ENCODE measurements around the gene BMAL1. TPM values are rescaled to one million over a fixed set of nuclear protein-coding genes. Genes with fewer than 3 reads are reported as not detected.

The BMAL1 gene
- total RNA-seq, 4 donors from 2014 or later: 41.2 to 97.5 (median 50.7) TPM

- TF ChIP-seq POLR2A (IDR thresholded peaks at IDR 0.05) (no peak), CTCF (IDR thresholded peaks at IDR 0.05) (no peak)
- Histone ChIP-seq H3K36me3 (no peaks in the 10 kb centered on the region), H3K4me1 (peaks cover 58 to 82% of the 10 kb centered on the region in 2 donors), H3K27ac (peak overlapping the region; percentile 32 to 78 (median 77)), H3K4me3 (replicated peaks in 1 of 3) (no peak overlapping the region), H3K9me3 (no peaks in the 10 kb centered on the region), H3K27me3 (no peaks in the 10 kb centered on the region)
- intact Hi-C loops (cut with DNase I): no loop called here
- DNase-seq: no peak
- 59 to 72% methylated on average over 2 of the region's 2 CpGs for WGBS, 2 donors
These were observed 37.2 kb downstream of the BMAL1 start for GRCh38 chr11:13314676-13315394.

GRCh38 chr11:13315517-13316432 is 38.2 kb downstream of the BMAL1 start:
- H3K36me3 ChIP-seq: no peaks in the 10 kb centered on the region
- no peak overlapping the region for H3K4me3 ChIP-seq (replicated peaks in 1 of 3)
- intact Hi-C loops (cut with DNase I): no loop called here
- peak; percentile 28 to 43 for DNase-seq
- no peaks in the 10 kb centered on the region for H3K27me3 ChIP-seq
- 84 to 85% methylated on average over 11 of the region's 11 CpGs for WGBS, 2 donors
- peak overlapping the region; percentile 65 to 78 (median 77) for H3K27ac ChIP-seq
- no peaks in the 10 kb centered on the region for H3K9me3 ChIP-seq
- TF ChIP-seq POLR2A (IDR thresholded peaks at IDR 0.05): no peak
- no peak for TF ChIP-seq CTCF (IDR thresholded peaks at IDR 0.05)
- peaks cover 58 to 85% of the 10 kb centered on the region in 2 donors for H3K4me1 ChIP-seq

- Histone ChIP-seq H3K27me3 (no peaks in the 10 kb centered on the region), H3K4me1 (peaks cover 57 to 80% of the 10 kb centered on the region in 2 donors), H3K36me3 (no peaks in the 10 kb centered on the region), H3K4me3 (replicated peaks in 1 of 3) (no peak overlapping the region), H3K9me3 (no peaks in the 10 kb centered on the region), H3K27ac (peak overlapping the region; percentile 34 to 88 (median 77))
- TF ChIP-seq POLR2A (IDR thresholded peaks at IDR 0.05) (no peak), CTCF (IDR thresholded peaks at IDR 0.05) (no peak)
- intact Hi-C loops (cut with DNase I): no loop called here
- peak; percentile 94 to 96 for DNase-seq
- 40 to 45% methylated on average over 4 of the region's 4 CpGs for WGBS, 2 donors
These were observed 39.0 kb downstream of the BMAL1 start for GRCh38 chr11:13316528-13316961.

- no peak overlapping the region for H3K4me3 ChIP-seq (replicated peaks in 1 of 3)
- peaks cover 55 to 75% of the 10 kb centered on the region in 2 donors for H3K4me1 ChIP-seq
- H3K9me3 ChIP-seq: no peaks in the 10 kb centered on the region
- no peaks in the 10 kb centered on the region for H3K36me3 ChIP-seq
- H3K27me3 ChIP-seq: no peaks in the 10 kb centered on the region
- WGBS, 2 donors: 80 to 89% methylated on average over 4 of the region's 4 CpGs
- no peak for DNase-seq
- intact Hi-C loops (cut with DNase I): no loop called here
- peak overlapping the region; percentile 19 to 88 (median 77) for H3K27ac ChIP-seq
- TF ChIP-seq CTCF (IDR thresholded peaks at IDR 0.05) (no peak), POLR2A (IDR thresholded peaks at IDR 0.05) (no peak)
These were observed 39.9 kb downstream of the BMAL1 start for GRCh38 chr11:13317293-13318080.

Measured in thyroid gland (tissue), 4 donors.